ENCODE measurements around the gene ASCL5.

DNA sequence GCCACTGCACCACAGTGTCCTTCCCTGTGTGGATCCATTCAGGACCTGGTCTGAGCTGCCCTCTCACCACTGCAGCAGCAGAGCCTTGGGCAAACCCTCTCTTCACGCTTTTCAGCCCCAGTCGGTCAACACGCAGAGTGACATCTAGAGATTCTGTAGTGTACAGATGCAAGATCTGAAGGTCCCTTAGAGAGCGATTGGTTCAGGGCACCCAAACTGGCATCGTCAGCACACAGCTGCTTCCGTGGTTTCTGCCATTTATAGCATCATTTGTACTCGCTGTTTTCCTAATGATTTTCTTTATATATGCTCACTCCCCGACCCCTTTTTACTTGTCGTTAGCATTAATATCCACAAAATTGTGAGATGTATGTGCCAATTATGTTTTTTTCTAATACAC, 1.5 kb upstream of the ASCL5 start:
- TF ChIP-seq, protein P1, sequence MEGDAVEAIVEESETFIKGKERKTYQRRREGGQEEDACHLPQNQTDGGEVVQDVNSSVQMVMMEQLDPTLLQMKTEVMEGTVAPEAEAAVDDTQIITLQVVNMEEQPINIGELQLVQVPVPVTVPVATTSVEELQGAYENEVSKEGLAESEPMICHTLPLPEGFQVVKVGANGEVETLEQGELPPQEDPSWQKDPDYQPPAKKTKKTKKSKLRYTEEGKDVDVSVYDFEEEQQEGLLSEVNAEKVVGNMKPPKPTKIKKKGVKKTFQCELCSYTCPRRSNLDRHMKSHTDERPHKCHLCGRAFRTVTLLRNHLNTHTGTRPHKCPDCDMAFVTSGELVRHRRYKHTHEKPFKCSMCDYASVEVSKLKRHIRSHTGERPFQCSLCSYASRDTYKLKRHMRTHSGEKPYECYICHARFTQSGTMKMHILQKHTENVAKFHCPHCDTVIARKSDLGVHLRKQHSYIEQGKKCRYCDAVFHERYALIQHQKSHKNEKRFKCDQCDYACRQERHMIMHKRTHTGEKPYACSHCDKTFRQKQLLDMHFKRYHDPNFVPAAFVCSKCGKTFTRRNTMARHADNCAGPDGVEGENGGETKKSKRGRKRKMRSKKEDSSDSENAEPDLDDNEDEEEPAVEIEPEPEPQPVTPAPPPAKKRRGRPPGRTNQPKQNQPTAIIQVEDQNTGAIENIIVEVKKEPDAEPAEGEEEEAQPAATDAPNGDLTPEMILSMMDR (conservative IDR thresholded peaks at IDR 0.05 in 1 of 2, IDR thresholded peaks at IDR 0.05 in 1 of 2; ENCODE audit: low read depth in 1 of 2, low read length in 2 of 2): no peak
- no peak for TF ChIP-seq EZH2 (IDR thresholded peaks at IDR 0.05; ENCODE audit: low read length, missing control alignments)

All from fibroblast of lung (primary cell).